GM23248 (cell line): Measurements from ENCODE around the gene MTHFD1L.

ENCODE experiments used
- EZH2 ChIP-seq: fragments of 200-600 bp; sonication (generic); IDR thresholded peaks from 2 replicates; pipeline ENCODE4 v1.6.1; 2018; ENCODE audit warnings: antibody characterized with exemption, mild to moderate bottlenecking; ENCODE audit not compliant: insufficient read depth, poor library complexity, severe bottlenecking
- EZH2phosphoT487 ChIP-seq: fragments of 200-600 bp; sonication (generic); IDR thresholded peaks from 2 replicates; pipeline ENCODE4 v1.6.1; 2018; ENCODE audit warnings: antibody characterized with exemption, moderate library complexity, mild to moderate bottlenecking, low read depth; ENCODE audit not compliant: insufficient read depth

DNA sequence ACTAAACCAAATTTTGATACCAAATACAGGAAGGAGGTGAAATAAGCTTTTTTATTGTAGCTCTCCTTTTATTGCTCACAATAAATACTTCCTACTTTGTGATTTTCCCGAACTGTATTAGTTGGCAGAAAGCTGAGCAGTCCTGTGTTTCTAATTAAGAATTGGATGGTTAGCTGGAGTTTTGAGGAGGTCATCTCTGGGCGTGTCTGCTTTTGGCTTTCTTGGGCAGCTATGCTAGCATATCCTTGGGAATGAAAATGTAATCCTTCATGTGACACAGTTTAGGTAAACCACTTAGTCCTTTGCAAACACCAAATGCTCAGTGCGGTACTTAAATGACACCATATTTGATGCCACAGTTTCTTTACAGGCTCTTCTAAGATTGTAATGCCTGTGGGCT lies 67.5 kb downstream of the MTHFD1L start:
- TF ChIP-seq EZH2, result no peak
- no peak for TF ChIP-seq EZH2phosphoT487
